T-helper 2 cell treated with Interferon-gamma antibody and Interleukin-4, amounts not matched to agents 100 ng/mL and 5 ng/mL, for 36 hours (primary cell): ENCODE measurements around the gene ZNF692. TPM values are rescaled to one million over a fixed set of nuclear protein-coding genes. Genes with fewer than 3 reads are reported as not detected.
"Not testable (repeated sequence)": the region's sequence is repeated elsewhere in the genome, so short reads cannot be mapped to it uniquely, and the experiment has no call there.

Source experiments
- intact Hi-C: fragments of 100-400 bp; cut with micrococcal nuclease; formaldehyde crosslinking; loops from one replicate; pipeline ENCODE4 v1.15.1; 2023
- total RNA-seq: library from RNA; stranded (reverse); gene quantifications from 2 replicates; pipeline ENCODE4 v1.2.3, GENCODE V29; 2022

Gene ZNF692
- total RNA-seq: 64.3 and 67.8 TPM in 2 replicates

- intact Hi-C loops: loop anchor here (1.0 kb wide), 4 partner anchors 14 to 47 kb away; partner anchors contain the start of genes PGBD2 and ZNF672
Observed at GRCh38 chr1:248858891-248859889, at the start of gene ZNF692. Gene ZNF692 (minus strand): TSS chr1:248859085. CDS start chr1:248858309, 776 bp downstream.

- intact Hi-C loops: loop anchor here (1.0 kb wide), 5 partner anchors 17 to 81 kb away; partner anchors contain the start of genes ZNF672 and ZNF692
Observed at GRCh38 chr1:248906753-248907661, 48.1 kb upstream of the ZNF692 start.

GRCh38 chr1:248906009-248906752, 47.3 kb upstream of the ZNF692 start, which contains the start of gene PGBD2:
Gene PGBD2 (plus strand): TSS chr1:248906235. CDS start chr1:248913863, 7,628 bp downstream.
- intact Hi-C loops: loop anchor here (1.0 kb wide), 5 partner anchors 18 to 80 kb away; partner anchors contain the start of genes ZNF672 and ZNF692

GRCh38 chr1:248905662-248906008, 46.8 kb upstream of the ZNF692 start:
- intact Hi-C loops: loop anchor here (1.0 kb wide), 5 partner anchors 19 to 79 kb away; partner anchors contain the start of genes ZNF672 and ZNF692

- intact Hi-C loops: no loop called here
Observed at GRCh38 chr1:248904437-248905216, 45.7 kb upstream of the ZNF692 start.

GRCh38 chr1:248901578-248901977, 42.7 kb upstream of the ZNF692 start:
- intact Hi-C loops: no loop called here

GRCh38 chr1:248900637-248901036, 41.8 kb upstream of the ZNF692 start:
- intact Hi-C loops: no loop called here

- intact Hi-C loops: no loop called here
Observed at GRCh38 chr1:248897412-248898337, 38.8 kb upstream of the ZNF692 start.

- intact Hi-C loops: no loop called here
Observed at GRCh38 chr1:248894837-248895236, 36.0 kb upstream of the ZNF692 start.

GRCh38 chr1:248892590-248892989, 33.7 kb upstream of the ZNF692 start:
- intact Hi-C loops: no loop called here

- intact Hi-C loops: no loop called here
Observed at GRCh38 chr1:248891758-248892157, 32.9 kb upstream of the ZNF692 start.

- intact Hi-C loops: no loop called here
Observed at GRCh38 chr1:248890549-248891498, 31.9 kb upstream of the ZNF692 start.

GRCh38 chr1:248889914-248890243, 31.0 kb upstream of the ZNF692 start:
- intact Hi-C loops: not testable (repeated sequence)

- intact Hi-C loops: no loop called here
Observed at GRCh38 chr1:248886237-248886895, 27.5 kb upstream of the ZNF692 start.

GRCh38 chr1:248885646-248886045, 26.8 kb upstream of the ZNF692 start:
- intact Hi-C loops: no loop called here

GRCh38 chr1:248884632-248885295, 25.9 kb upstream of the ZNF692 start:
- intact Hi-C loops: no loop called here

GRCh38 chr1:248882427-248882826, 23.5 kb upstream of the ZNF692 start:
- intact Hi-C loops: not testable (repeated sequence)
